ENCODE results near the gene IMMP2L. TPM values are rescaled to one million over a fixed set of nuclear protein-coding genes. Genes with fewer than 3 reads are reported as not detected.

Gene IMMP2L
- total and polyA plus RNA-seq, 2 of the 8 experiments (the other 6 are each of a cell fraction or from before 2014, with no cell fraction given): 2.3 to 10.1 TPM

- DNase-seq (ENCODE audit: low read depth in 1 of 2, low spot score in 2 of 2): no peak
- Histone ChIP-seq H4K8ac (ENCODE audit: extremely low read depth, insufficient read depth, low read length) (no peak overlapping the region), H3K14ac (ENCODE audit: insufficient read length) (no peak overlapping the region), H4K91ac (replicated peaks; ENCODE audit: insufficient read length, low read length) (no peak overlapping the region), H3K4ac (replicated peaks; ENCODE audit: insufficient read length, low read depth, low read length) (no peak overlapping the region), H2BK15ac (ENCODE audit: low read length) (no peak overlapping the region), H3K56ac (replicated peaks; ENCODE audit: insufficient read length, low read depth, low read length) (no peak overlapping the region), H2AK5ac (ENCODE audit: low read depth, low read length) (no peak overlapping the region), H3K36me3 (ENCODE audit: control insufficient read depth in 2 of 4, insufficient read depth in 4 of 4, low read length in 3 of 4) (no peaks in the 10 kb centered on the region), H2AFZ (ENCODE audit: low read length) (no peak overlapping the region), H4K5ac (ENCODE audit: insufficient read length, low read depth, low read length) (no peak overlapping the region), H2BK12ac (ENCODE audit: low read depth, low read length) (no peak overlapping the region), H3K27me3 (replicated peaks in 1 of 4; ENCODE audit: control insufficient read depth in 3 of 4, extremely low read depth in 1 of 4, insufficient read depth in 3 of 4, low read length in 3 of 4) (no peaks in the 10 kb centered on the region), H3K23me2 (ENCODE audit: low read depth, low read length) (no peaks in the 10 kb centered on the region), H3K9ac (replicated peaks in 1 of 4; ENCODE audit: extremely low read depth in 1 of 4, low read depth in 3 of 4, low read length in 3 of 4) (no peak overlapping the region), H2BK5ac (ENCODE audit: low read depth, low read length) (no peak overlapping the region), H2BK20ac (ENCODE audit: low read length) (no peak overlapping the region), H3K4me3 (ENCODE audit: extremely low read depth in 1 of 4, insufficient read depth in 2 of 4, low read depth in 3 of 4, low read length in 4 of 4) (no peak overlapping the region), H3K4me1 (replicated peaks in 1 of 4; ENCODE audit: control insufficient read depth in 3 of 4, insufficient read depth in 4 of 4, low read length in 3 of 4) (peaks cover 0 to 4% (median 2%) of the 10 kb centered on the region in 4 experiments; a peak in 1 of 7 replicates), H3K9me3 (ENCODE audit: insufficient read depth in 2 of 2, low read depth in 1 of 2, low read length in 1 of 2) (no peaks in the 10 kb centered on the region), H2BK120ac (replicated peaks; ENCODE audit: low read depth, low read length) (no peak overlapping the region), H3K79me1 (ENCODE audit: low read depth, low read length) (no peaks in the 10 kb centered on the region), H3K4me2 (ENCODE audit: insufficient read depth in 1 of 2, low read depth in 2 of 2, low read length in 2 of 2) (no peak overlapping the region), H3K27ac (ENCODE audit: low read depth, low read length) (no peak overlapping the region), H3K79me2 (ENCODE audit: control insufficient read depth in 1 of 2, insufficient read depth in 2 of 2, low read length in 2 of 2) (no peaks in the 10 kb centered on the region), H4K20me1 (replicated peaks in 1 of 2; ENCODE audit: control insufficient read depth in 1 of 2, insufficient read depth in 2 of 2, low read length in 2 of 2) (no peaks in the 10 kb centered on the region), H3K23ac (ENCODE audit: insufficient read length) (no peak overlapping the region), H3K18ac (ENCODE audit: extremely low read depth, low read length) (no peak overlapping the region)
- ChIA-PET POLR2A (ENCODE audit: partially characterized antibody) (no interaction called here), CTCF (ENCODE audit: partially characterized antibody) (no interaction called here)
- no peak for FAIRE-seq
- TF ChIP-seq SIN3A (conservative IDR thresholded peaks at IDR 0.05 in 1 of 2, IDR thresholded peaks at IDR 0.05 in 1 of 2; ENCODE audit: low read depth in 1 of 2, low read length in 2 of 2): no peak
- TF ChIP-seq ZNF274 (IDR thresholded peaks at IDR 0.05; ENCODE audit: borderline replicate concordance, extremely low read depth, low read length): no peak
- TF ChIP-seq USF2 (IDR thresholded peaks at IDR 0.05; ENCODE audit: low read length): no peak
- no peak for TF ChIP-seq TCF12 (IDR thresholded peaks at IDR 0.05; ENCODE audit: low read depth, low read length)
- no peak for TF ChIP-seq CREB1 (IDR thresholded peaks at IDR 0.05)
- no peak for TF ChIP-seq RBBP5 (IDR thresholded peaks at IDR 0.05; ENCODE audit: borderline replicate concordance, low read depth, low read length)
- no peak for TF ChIP-seq YY1 (IDR thresholded peaks at IDR 0.05; ENCODE audit: low read depth, low read length)
- TF ChIP-seq CHD2 (IDR thresholded peaks at IDR 0.05; ENCODE audit: low read length): no peak
- TF ChIP-seq KDM5A (IDR thresholded peaks at IDR 0.05; ENCODE audit: low read length): no peak
- TF ChIP-seq MAFK (IDR thresholded peaks at IDR 0.05; ENCODE audit: low read depth, low read length): no peak
- no peak for TF ChIP-seq HDAC6 (IDR thresholded peaks at IDR 0.05; ENCODE audit: low read depth, low read length)
- TF ChIP-seq BACH1 (IDR thresholded peaks at IDR 0.05; ENCODE audit: low read length): no peak
- TF ChIP-seq BCL11A (IDR thresholded peaks at IDR 0.05; ENCODE audit: low read depth in 2 of 2, low read length in 2 of 2): no peak
- TF ChIP-seq CTBP2 (IDR thresholded peaks at IDR 0.05; ENCODE audit: borderline replicate concordance, insufficient read depth, insufficient read length, low read length): no peak
- TF ChIP-seq MAX (IDR thresholded peaks at IDR 0.05): no peak
- no peak for TF ChIP-seq POLR2A (IDR thresholded peaks at IDR 0.05; ENCODE audit: control extremely low read depth in 1 of 2, low read depth in 2 of 2, low read length in 2 of 2)
Measured at GRCh38 chr7:110800984-110801383, 761.3 kb downstream of the IMMP2L start.

Measured in H1 (cell line).